HL-60 (cell line): ENCODE measurements around the gene PTPRN2.

Experiments
- DNase-seq, 2 experiments: peaks; one replicate each; pipeline ENCODE4 v3.0.0-alpha.2; 2010 to 2020; ENCODE audit warnings: low read depth in 1 of 2, low spot score in 1 of 2
- H3K27ac ChIP-seq: fragments of 250-450 bp; sonication (Bioruptor Pico); replicated peaks from 2 replicates; pipeline ENCODE4 v1.5.1; 2020; ENCODE audit warnings: mild to moderate bottlenecking, moderate library complexity
- H3K27me3 ChIP-seq: fragments of 250-450 bp; sonication (Bioruptor Pico); 2 replicates; pipeline ENCODE4 v1.5.1; 2021; ENCODE audit warnings: mild to moderate bottlenecking, moderate library complexity; ENCODE audit not compliant: insufficient read depth, poor library complexity, severe bottlenecking
- H3K4me3 ChIP-seq: replicated peaks from 2 replicates; pipeline ENCODE4 v1.5.1; 2011; ENCODE audit warnings: mild to moderate bottlenecking, control low read depth, low read length; ENCODE audit not compliant: insufficient read depth
- CTCF ChIP-seq: IDR thresholded peaks from one replicate; pipeline ENCODE4 v1.5.1; 2011; ENCODE audit warnings: low read length, control low read depth, inconsistent platforms; ENCODE audit not compliant: insufficient read depth
- GABPA ChIP-seq: IDR thresholded peaks from 2 replicates; pipeline ENCODE4 v1.6.1; 2012; ENCODE audit warnings: low read depth
- POLR2AphosphoS5 ChIP-seq: IDR thresholded peaks from 2 replicates; pipeline ENCODE4 v1.6.1; 2012; ENCODE audit warnings: low read depth
- REST ChIP-seq: IDR thresholded peaks from 2 replicates; pipeline ENCODE4 v1.6.1; 2012; ENCODE audit warnings: low read depth; ENCODE audit not compliant: insufficient replicate concordance
- SPI1 ChIP-seq: IDR thresholded peaks from 2 replicates; pipeline ENCODE4 v1.6.1; 2012; ENCODE audit warnings: low read depth, mild to moderate bottlenecking, borderline replicate concordance

The PTPRN2 gene

GRCh38 chr7:158061026-158061630, 526.5 kb downstream of the PTPRN2 start:
- no peak overlapping the region for H3K4me3 ChIP-seq
- no peaks in the 10 kb centered on the region for H3K27me3 ChIP-seq
- no peak overlapping the region for H3K27ac ChIP-seq
- no peak for DNase-seq
- TF ChIP-seq REST, result no peak
- TF ChIP-seq GABPA, result no peak
- no peak for TF ChIP-seq SPI1
- TF ChIP-seq CTCF, result no peak
- TF ChIP-seq POLR2AphosphoS5, result no peak

GRCh38 chr7:158060216-158060615, 527.4 kb downstream of the PTPRN2 start:
- H3K27me3 ChIP-seq, result no peaks in the 10 kb centered on the region
- TF ChIP-seq CTCF (no peak), GABPA (no peak), POLR2AphosphoS5 (no peak), SPI1 (no peak), REST (no peak)
- H3K4me3 ChIP-seq, result no peak overlapping the region
- no peak for DNase-seq
- H3K27ac ChIP-seq, result no peak overlapping the region

GRCh38 chr7:158057446-158057845, 530.2 kb downstream of the PTPRN2 start:
- no peak overlapping the region for H3K27ac ChIP-seq
- DNase-seq, result no peak
- H3K27me3 ChIP-seq, result no peaks in the 10 kb centered on the region
- TF ChIP-seq CTCF (no peak), POLR2AphosphoS5 (no peak), GABPA (no peak), REST (no peak), SPI1 (no peak)
- no peak overlapping the region for H3K4me3 ChIP-seq
